Tibial artery (tissue), 4 donors: ENCODE results near the gene MAGEB1.

Source experiments
- DNase-seq, 2 donors: peaks; one replicate each; pipeline ENCODE4 v3.0.0-alpha.2; 2019
- H3K27ac ChIP-seq, 2 donors: fragments of 200-600 bp; sonication (generic) in 1 of 2; 1 replicate in 1 of 2; 2 replicates in 1 of 2; pipeline ENCODE4 v1.5.1; 2018 to 2019; ENCODE audit warnings: mild to moderate bottlenecking in 1 of 2
- H3K27me3 ChIP-seq, 2 donors: fragments of 200-600 bp; sonication (generic) in 1 of 2; one replicate each; pipeline versions ENCODE4 v1.5.1 to v1.6.0; 2016 to 2019
- H3K36me3 ChIP-seq, 3 donors: fragments of 200-600 bp; sonication (generic) in 2 of 3; one replicate each; pipeline ENCODE4 v1.5.1; 2016 to 2019; ENCODE audit warnings: mild to moderate bottlenecking in 2 of 3
- H3K4me1 ChIP-seq, 4 donors: fragments of 200-600 bp; sonication (generic) in 2 of 4; 1 replicate in 3 of 4; 2 replicates in 1 of 4; pipeline ENCODE4 v1.5.1; 2016 to 2019
- H3K4me3 ChIP-seq, 2 donors: fragments of 200-600 bp; sonication (generic) in 1 of 2; 1 replicate in 1 of 2; 2 replicates in 1 of 2; pipeline ENCODE4 v1.5.1; 2018 to 2019; ENCODE audit warnings: mild to moderate bottlenecking in 2 of 2
- H3K9me3 ChIP-seq, 3 donors: fragments of 200-600 bp; sonication (generic) in 1 of 3; one replicate each; pipeline ENCODE4 v1.5.1; 2016 to 2019
- intact Hi-C: fragments of 100-400 bp; cut with DNase I; formaldehyde crosslinking; loops from one replicate; pipeline ENCODE4 v1.15.0; 2023; ENCODE audit warnings: low total_unique reads
- TF ChIP-seq, protein P1 (sequence below), 2 experiments: fragments of 200-600 bp in 1 of 2; fragments of 450-650 bp in 1 of 2; IDR thresholded peaks; one replicate each; pipeline ENCODE4 v1.5.1; 2017 to 2019; ENCODE audit warnings: antibody characterized with exemption in 2 of 2, mild to moderate bottlenecking in 1 of 2, moderate library complexity in 1 of 2

Gene MAGEB1

DNA sequence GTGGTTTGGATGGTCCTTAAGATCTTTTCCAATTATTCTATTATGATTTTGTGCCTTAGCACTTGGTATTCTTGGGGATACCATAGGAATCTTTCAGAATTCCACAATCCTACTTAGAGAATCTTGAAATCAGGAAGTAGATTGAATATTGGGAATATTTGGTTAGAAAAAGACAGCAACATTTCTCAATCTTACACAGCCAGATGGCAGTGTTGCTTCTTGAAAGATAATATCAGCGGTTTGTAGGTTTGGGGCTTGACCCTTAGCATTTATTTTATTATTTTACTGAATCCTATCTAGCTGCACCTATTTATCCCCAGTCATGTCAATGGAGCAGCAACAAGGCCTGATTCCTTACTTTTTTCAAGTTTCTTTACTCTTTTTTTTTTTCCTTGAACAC is 28.6 kb downstream of the MAGEB1 start:
- no peaks in the 10 kb centered on the region for H3K27me3 ChIP-seq
- H3K4me1 ChIP-seq, result no peaks in the 10 kb centered on the region
- no peak for DNase-seq
- no peak overlapping the region for H3K4me3 ChIP-seq
- TF ChIP-seq, protein P1, sequence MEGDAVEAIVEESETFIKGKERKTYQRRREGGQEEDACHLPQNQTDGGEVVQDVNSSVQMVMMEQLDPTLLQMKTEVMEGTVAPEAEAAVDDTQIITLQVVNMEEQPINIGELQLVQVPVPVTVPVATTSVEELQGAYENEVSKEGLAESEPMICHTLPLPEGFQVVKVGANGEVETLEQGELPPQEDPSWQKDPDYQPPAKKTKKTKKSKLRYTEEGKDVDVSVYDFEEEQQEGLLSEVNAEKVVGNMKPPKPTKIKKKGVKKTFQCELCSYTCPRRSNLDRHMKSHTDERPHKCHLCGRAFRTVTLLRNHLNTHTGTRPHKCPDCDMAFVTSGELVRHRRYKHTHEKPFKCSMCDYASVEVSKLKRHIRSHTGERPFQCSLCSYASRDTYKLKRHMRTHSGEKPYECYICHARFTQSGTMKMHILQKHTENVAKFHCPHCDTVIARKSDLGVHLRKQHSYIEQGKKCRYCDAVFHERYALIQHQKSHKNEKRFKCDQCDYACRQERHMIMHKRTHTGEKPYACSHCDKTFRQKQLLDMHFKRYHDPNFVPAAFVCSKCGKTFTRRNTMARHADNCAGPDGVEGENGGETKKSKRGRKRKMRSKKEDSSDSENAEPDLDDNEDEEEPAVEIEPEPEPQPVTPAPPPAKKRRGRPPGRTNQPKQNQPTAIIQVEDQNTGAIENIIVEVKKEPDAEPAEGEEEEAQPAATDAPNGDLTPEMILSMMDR (IDR thresholded peaks at IDR 0.05), result no peak
- intact Hi-C loops, result no loop called here
- H3K9me3 ChIP-seq, result no peaks in the 10 kb centered on the region
- no peak overlapping the region for H3K27ac ChIP-seq
- H3K36me3 ChIP-seq, result no peaks in the 10 kb centered on the region

DNA sequence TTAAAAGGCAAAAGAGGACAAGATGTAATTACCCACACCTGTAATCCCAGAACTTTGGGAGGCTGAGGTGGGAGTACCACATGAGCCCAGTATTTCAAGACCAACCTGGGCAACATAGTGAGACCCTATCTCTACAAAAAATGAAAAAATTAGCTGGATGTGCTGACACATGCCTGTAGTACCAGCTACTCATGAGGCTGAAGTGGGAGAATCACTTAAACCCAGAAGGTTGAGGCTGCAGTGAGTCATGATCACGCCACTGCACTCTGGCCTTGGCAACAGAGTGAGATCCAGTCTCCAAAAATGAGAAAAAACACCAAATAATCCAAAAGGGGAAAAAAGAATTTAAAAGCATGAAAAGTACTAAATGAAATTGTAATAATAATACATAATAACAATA is 31.4 kb downstream of the MAGEB1 start:
- Histone ChIP-seq H3K9me3 (no peaks in the 10 kb centered on the region), H3K4me1 (no peaks in the 10 kb centered on the region), H3K27me3 (no peaks in the 10 kb centered on the region), H3K36me3 (no peaks in the 10 kb centered on the region), H3K27ac (no peak overlapping the region), H3K4me3 (no peak overlapping the region)
- no peak for DNase-seq
- intact Hi-C loops, result no loop called here
- TF ChIP-seq, protein P1 (IDR thresholded peaks at IDR 0.05), result no peak

DNA sequence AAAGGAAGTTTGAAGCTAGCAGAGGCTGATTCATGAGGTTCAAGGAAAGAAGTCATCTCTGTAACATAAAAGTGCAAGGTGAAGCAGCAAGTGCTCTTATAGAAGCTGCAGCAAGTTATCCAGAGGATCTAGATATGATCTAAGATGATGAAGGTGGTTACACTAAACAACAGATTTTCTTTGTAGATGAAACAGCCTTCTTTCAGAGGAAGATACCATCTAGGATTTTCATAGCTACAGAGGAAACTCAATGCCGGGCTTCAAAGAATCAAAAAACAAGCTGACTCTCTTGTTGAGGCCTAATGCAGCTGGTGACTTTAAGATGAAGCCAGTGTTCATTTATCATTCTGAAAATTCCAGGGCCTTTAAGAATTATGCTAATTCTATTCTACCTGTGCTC is 33.5 kb downstream of the MAGEB1 start:
- Histone ChIP-seq H3K9me3 (no peaks in the 10 kb centered on the region), H3K4me1 (no peaks in the 10 kb centered on the region), H3K27ac (no peak overlapping the region), H3K36me3 (no peaks in the 10 kb centered on the region), H3K4me3 (no peak overlapping the region), H3K27me3 (no peaks in the 10 kb centered on the region)
- intact Hi-C loops, result no loop called here
- TF ChIP-seq, protein P1 (IDR thresholded peaks at IDR 0.05), result no peak
- DNase-seq, result no peak

DNA sequence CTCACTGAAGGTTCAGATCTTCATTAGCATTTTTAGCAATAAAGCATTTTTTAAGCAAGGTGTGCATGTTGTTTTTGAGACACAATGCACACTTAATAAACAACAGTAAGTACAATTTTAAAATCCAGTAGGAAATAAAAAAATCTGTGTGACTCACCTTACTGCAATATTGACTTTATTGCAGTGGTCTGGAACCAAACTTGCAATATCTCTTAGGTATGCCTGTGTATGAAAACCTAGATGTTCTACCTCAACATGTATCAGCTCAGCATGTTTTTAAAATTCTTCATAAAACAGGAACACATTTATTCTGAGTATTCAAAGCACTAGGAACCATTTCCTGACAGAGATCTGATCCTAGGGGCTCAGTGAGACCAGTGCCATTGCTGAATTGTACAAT is 35.6 kb downstream of the MAGEB1 start:
- Histone ChIP-seq H3K4me1 (no peaks in the 10 kb centered on the region), H3K36me3 (no peaks in the 10 kb centered on the region), H3K4me3 (no peak overlapping the region), H3K27ac (no peak overlapping the region), H3K9me3 (no peaks in the 10 kb centered on the region), H3K27me3 (no peaks in the 10 kb centered on the region)
- intact Hi-C loops, result no loop called here
- no peak for DNase-seq
- TF ChIP-seq, protein P1 (IDR thresholded peaks at IDR 0.05), result no peak

DNA sequence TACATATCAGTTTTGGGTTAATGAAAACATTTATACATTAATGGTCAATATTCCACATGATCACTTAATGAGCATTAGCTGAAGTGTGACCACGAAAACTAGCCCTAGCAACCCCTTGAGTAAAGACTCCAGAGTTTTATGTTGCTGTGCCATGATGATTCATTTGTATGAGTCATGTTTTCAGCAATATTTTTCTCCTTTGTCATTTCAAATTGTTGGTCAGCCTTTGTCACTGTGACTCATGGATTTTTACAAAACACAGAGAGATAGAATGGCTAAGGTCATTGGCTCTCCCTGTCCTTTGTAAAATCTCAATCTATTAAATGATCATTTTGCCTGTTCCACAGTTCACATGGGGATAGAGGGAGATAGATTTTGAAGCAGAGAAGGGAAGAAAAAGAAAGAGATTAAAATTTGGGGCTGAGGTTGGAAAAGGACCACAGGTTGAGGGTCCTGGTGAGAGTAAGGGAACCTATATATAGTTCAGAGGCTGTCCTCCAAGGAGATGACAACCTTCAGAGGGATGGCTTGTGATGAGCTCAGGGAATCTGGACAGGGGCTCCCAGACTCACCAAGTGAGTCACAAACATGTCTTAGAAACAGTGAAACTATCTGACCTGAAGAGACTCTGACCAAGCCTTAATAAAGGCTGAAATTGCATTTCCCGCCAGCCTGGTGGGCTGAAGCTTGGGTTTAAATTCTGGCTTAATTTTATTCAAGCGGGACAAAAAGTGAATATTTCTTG is 36.7 kb downstream of the MAGEB1 start:
- H3K4me3 ChIP-seq, result no peak overlapping the region
- H3K27ac ChIP-seq, result no peak overlapping the region
- no peak for DNase-seq
- H3K9me3 ChIP-seq, result no peaks in the 10 kb centered on the region
- intact Hi-C loops, result no loop called here
- no peaks in the 10 kb centered on the region for H3K27me3 ChIP-seq
- TF ChIP-seq, protein P1 (IDR thresholded peaks at IDR 0.05), result no peak
- H3K4me1 ChIP-seq, result no peaks in the 10 kb centered on the region
- no peaks in the 10 kb centered on the region for H3K36me3 ChIP-seq
